Left ventricle myocardium superior (tissue), 1 donor: ENCODE results near the gene SPON2. TPM values are rescaled to one million over a fixed set of nuclear protein-coding genes. Genes with fewer than 3 reads are reported as not detected.
A peak's percentile ranks its signal among the peaks of the same experiment; 100 is the strongest.

ENCODE experiments used
- ATAC-seq: fragments of 200-7000 bp; cut with Tn5 transposase; one replicate; pipeline ENCODE4 v1.9.1; 2020; ENCODE audit warnings: mild to moderate bottlenecking, moderate library complexity
- DNase-seq: peaks from one replicate; pipeline ENCODE4 v3.0.0-alpha.2; 2020
- intact Hi-C: fragments of 100-400 bp; cut with micrococcal nuclease; formaldehyde crosslinking; loops from one replicate; pipeline ENCODE4 v1.11.0; 2022
- total RNA-seq: library from RNA; stranded (reverse); fragmentation: NEBNext Ultra II Directional; extraction: Animal tissue kit (Norgen Biotek cat#: 25700); gene quantifications from one replicate; pipeline ENCODE4 v1.2.1, GENCODE V29; 2021
- donor health status: DM: no; HTN: yes; CAD: no; lungs with severe emphysema.

SPON2 gene
- total RNA-seq, 1 donor from 2014 or later, result 22.8 TPM

GRCh38 chr4:1210241-1210841, 38.0 kb upstream of the SPON2 start:
- ATAC-seq, result no peak
- intact Hi-C loops, result no loop called here
- DNase-seq, result no peak

- intact Hi-C loops, result no loop called here
- peak; percentile 93 for DNase-seq
- ATAC-seq, result peak; percentile 89
These were observed 37.4 kb upstream of the SPON2 start for GRCh38 chr4:1209821-1210220.

- ATAC-seq, result peak; percentile 8
- intact Hi-C loops, result no loop called here
- peak; percentile 45 for DNase-seq
These were observed 36.8 kb upstream of the SPON2 start for GRCh38 chr4:1208970-1209704.

- intact Hi-C loops, result no loop called here
- peak; percentile 13 for ATAC-seq
- DNase-seq, result peak; percentile 68
These were observed 36.0 kb upstream of the SPON2 start for GRCh38 chr4:1208266-1208961.

GRCh38 chr4:1207603-1208265, 35.4 kb upstream of the SPON2 start:
- ATAC-seq (peak; percentile 53), DNase-seq (peak; percentile 84)
- intact Hi-C loops, result no loop called here

- intact Hi-C loops, result no loop called here
- no peak for ATAC-seq
- DNase-seq, result peak; percentile 29
These were observed 34.7 kb upstream of the SPON2 start for GRCh38 chr4:1207157-1207470.

GRCh38 chr4:1206299-1207156, 34.1 kb upstream of the SPON2 start:
- no peak for ATAC-seq
- intact Hi-C loops, result no loop called here
- DNase-seq, result peak; percentile 29

GRCh38 chr4:1205586-1206298, 33.4 kb upstream of the SPON2 start:
- DNase-seq, result peak; percentile 29
- intact Hi-C loops, result no loop called here
- no peak for ATAC-seq

- no peak for ATAC-seq
- peak; percentile 44 for DNase-seq
- intact Hi-C loops, result no loop called here
These were observed 32.6 kb upstream of the SPON2 start for GRCh38 chr4:1204828-1205585.

- intact Hi-C loops, result no loop called here
- ATAC-seq, result no peak
- no peak for DNase-seq
These were observed 32.0 kb upstream of the SPON2 start for GRCh38 chr4:1204286-1204827.

- ATAC-seq (no peak), DNase-seq (no peak)
- intact Hi-C loops, result no loop called here
These were observed 30.7 kb upstream of the SPON2 start for GRCh38 chr4:1203026-1203616.

GRCh38 chr4:1202526-1203011, 30.2 kb upstream of the SPON2 start:
- intact Hi-C loops, result no loop called here
- no peak for ATAC-seq
- peak; percentile 44 for DNase-seq

- DNase-seq, result peak; percentile 74
- peak; percentile 71 for ATAC-seq
- intact Hi-C loops, result no loop called here
These were observed 29.6 kb upstream of the SPON2 start for GRCh38 chr4:1201851-1202525.

GRCh38 chr4:1200425-1201035, 28.1 kb upstream of the SPON2 start:
- ATAC-seq (peak; percentile 74), DNase-seq (peak; percentile 76)
- intact Hi-C loops, result no loop called here

GRCh38 chr4:1199556-1200331, 27.4 kb upstream of the SPON2 start:
- DNase-seq, result no peak
- intact Hi-C loops, result no loop called here
- ATAC-seq, result no peak
